OCI-LY1 (cell line): ENCODE data around the gene LENEP.

ENCODE experiments used
- CTCF ChIP-seq: fragments of 200-600 bp; sonication (generic), shearing (Covaris generic); IDR thresholded peaks from 2 replicates; pipeline ENCODE4 v1.5.1; 2017; ENCODE audit warnings: mild to moderate bottlenecking, antibody characterized with exemption, low read length, moderate library complexity, mixed read lengths
- EZH2 ChIP-seq: fragments of 200-600 bp; sonication (generic), shearing (Covaris generic); IDR thresholded peaks from 2 replicates; pipeline ENCODE4 v1.8.0; 2017; ENCODE audit warnings: borderline replicate concordance, mixed run types, mild to moderate bottlenecking, antibody characterized with exemption, low read length, moderate library complexity, mixed read lengths

DNA sequence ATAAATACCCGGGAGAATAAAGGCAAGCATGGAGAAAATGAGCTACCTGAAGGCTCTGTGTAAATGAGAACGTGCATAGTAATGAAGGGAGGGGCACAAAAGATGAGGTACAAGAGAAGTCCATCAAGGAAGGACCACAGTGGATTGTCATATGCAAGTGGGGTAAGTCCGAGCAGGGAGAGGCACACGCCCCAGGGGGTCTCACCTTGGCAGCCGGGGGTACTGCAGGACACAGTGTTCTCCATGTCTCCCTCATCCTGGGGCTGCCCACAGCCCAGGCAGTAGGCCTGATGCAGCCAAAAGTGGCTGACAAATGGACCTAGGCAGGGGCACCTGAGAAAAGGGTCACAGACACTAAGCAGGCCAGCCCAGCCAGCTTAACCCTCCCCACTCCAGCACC lies 30.2 kb downstream of the LENEP start:
- TF ChIP-seq EZH2 (no peak), CTCF (no peak)
